Measurements from ENCODE around the gene RAB6B.

- TF ChIP-seq CTCF (IDR thresholded peaks at IDR 0.05; ENCODE audit: poor library complexity, severe bottlenecking) (no peak), REST (IDR thresholded peaks at IDR 0.05; ENCODE audit: borderline replicate concordance) (no peak), POLR2AphosphoS5 (IDR thresholded peaks at IDR 0.05) (no peak)
These were observed 30.5 kb upstream of the RAB6B start for GRCh38 chr3:133925960-133926735.
